Small intestine (tissue), 7 donors: ENCODE data around the gene EHD2. TPM values are rescaled to one million over a fixed set of nuclear protein-coding genes. Genes with fewer than 3 reads are reported as not detected.

ENCODE experiments used
- DNase-seq, 2 donors: peaks; one replicate each; pipeline versions ENCODE4 v3.0.0 to v3.0.0-alpha.2; 2013
- FAIRE-seq: peaks from 2 replicates; lab custom pipeline; 2012; peaks lifted over from hg19 to GRCh38; lab: Jason Lieb, UNC
- H3K27ac ChIP-seq, 3 donors: one replicate each; pipeline ENCODE4 v1.5.1; 2013; ENCODE audit warnings: low read length in 2 of 3, mild to moderate bottlenecking in 2 of 3, control low read depth in 1 of 3, inconsistent platforms in 1 of 3, low read depth in 1 of 3, moderate library complexity in 1 of 3
- H3K27me3 ChIP-seq, 3 donors: one replicate each; pipeline ENCODE4 v1.6.1; 2013; ENCODE audit warnings: low read length in 3 of 3, inconsistent platforms in 1 of 3; ENCODE audit not compliant: control insufficient read depth in 3 of 3, insufficient read depth in 3 of 3
- H3K36me3 ChIP-seq, 3 donors: one replicate each; pipeline ENCODE4 v1.6.1; 2013; ENCODE audit warnings: low read length in 3 of 3, inconsistent platforms in 1 of 3, low read depth in 1 of 3, mild to moderate bottlenecking in 1 of 3, moderate library complexity in 1 of 3; ENCODE audit not compliant: control insufficient read depth in 3 of 3, insufficient read depth in 2 of 3
- H3K4me1 ChIP-seq, 3 donors: one replicate each; pipeline ENCODE4 v1.6.1; 2013; ENCODE audit warnings: low read length in 2 of 3, inconsistent platforms in 1 of 3, low read depth in 1 of 3, mild to moderate bottlenecking in 1 of 3, moderate library complexity in 1 of 3; ENCODE audit not compliant: control insufficient read depth in 3 of 3, insufficient read depth in 2 of 3
- H3K4me3 ChIP-seq, 3 donors: one replicate each; pipeline ENCODE4 v1.5.1; 2013; ENCODE audit warnings: low read length in 3 of 3, control low read depth in 1 of 3, inconsistent platforms in 1 of 3, low read depth in 1 of 3, mild to moderate bottlenecking in 1 of 3, moderate library complexity in 1 of 3
- H3K9me3 ChIP-seq, 2 donors: one replicate each; pipeline ENCODE4 v1.6.1; 2013; ENCODE audit warnings: low read depth in 1 of 2, low read length in 1 of 2; ENCODE audit not compliant: control insufficient read depth in 2 of 2, insufficient read depth in 1 of 2
- WGBS, 3 donors: extraction: QIAGEN DNeasy Blood & Tissue Kit; methylation state at CpG; one replicate each; pipeline ENCODE4 v1.1.7; 2013; 5-methylcytosine and 5-hydroxymethylcytosine counted together
- polyA plus RNA-seq, 4 donors: library from polyadenylated mRNA; stranded (reverse) in 3 of 4; unstranded in 1 of 4; fragments of 200-250 nt in 3 of 4; fragments of 120-200 nt in 1 of 4; gene quantifications; one replicate each; pipeline versions ENCODE4 v1.2.1 to v1.2.3, GENCODE V29; 2013
- donor health status: healthy with polysubstance abuse.
- donor health status: control.
- donor health status: control.
- donor health status: Bipolar disorder and iron deficiency.
- donor health status: healthy.

Gene EHD2
- polyA plus RNA-seq, 4 donors: 0.89 to 35.1 (median 12.4) TPM

DNA sequence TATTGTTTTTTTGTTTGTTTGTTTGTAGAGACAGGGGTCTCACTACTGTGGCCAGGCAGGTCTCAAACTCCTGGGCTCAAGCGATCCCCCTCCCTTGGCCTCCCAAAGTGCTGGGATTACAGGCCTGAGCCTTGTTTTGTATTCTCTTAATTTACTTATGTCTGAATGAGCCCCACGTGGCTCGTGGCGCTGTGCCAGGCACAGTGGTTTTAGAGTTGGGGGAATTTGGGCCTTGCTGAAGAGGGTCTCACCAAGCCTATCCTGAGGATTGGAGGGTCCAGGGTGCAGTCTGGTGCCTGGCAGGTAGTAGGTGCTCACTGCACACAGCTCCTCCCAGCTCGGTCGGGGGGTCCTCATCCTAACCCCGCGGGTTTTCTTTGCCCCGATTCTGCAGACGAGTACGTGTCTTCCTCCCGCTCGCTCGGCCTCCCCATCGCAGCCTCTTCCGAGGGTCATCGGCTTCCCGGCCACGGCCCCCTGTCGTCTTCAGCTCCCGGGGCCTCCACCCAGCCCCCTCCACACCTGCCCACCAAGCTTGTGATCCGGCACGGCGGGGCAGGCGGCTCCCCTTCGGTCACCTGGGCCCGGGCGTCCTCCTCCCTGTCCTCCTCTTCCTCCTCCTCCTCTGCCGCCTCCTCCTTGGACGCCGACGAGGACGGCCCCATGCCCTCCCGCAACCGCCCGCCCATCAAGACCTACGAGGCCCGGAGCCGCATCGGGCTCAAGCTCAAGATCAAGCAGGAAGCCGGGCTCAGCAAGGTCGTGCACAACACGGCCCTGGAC, 12.1 kb upstream of the EHD2 start:
- H3K4me1 ChIP-seq: peaks cover 0 to 3% (median 0%) of the 10 kb centered on the region in 3 donors
- H3K36me3 ChIP-seq: peaks cover 0 to 64% (median 15%) of the 10 kb centered on the region in 3 donors
- H3K9me3 ChIP-seq: peaks cover 0 to 3% of the 10 kb centered on the region in 2 donors
- 93 to 94% (median 94%) methylated on average over 37 to 43 of the region's 43 CpGs for WGBS, 3 donors
- DNase-seq (no peak), FAIRE-seq (no peak)
- H3K27ac ChIP-seq: no peak overlapping the region
- H3K27me3 ChIP-seq: no peaks in the 10 kb centered on the region
- H3K4me3 ChIP-seq: no peak overlapping the region

DNA sequence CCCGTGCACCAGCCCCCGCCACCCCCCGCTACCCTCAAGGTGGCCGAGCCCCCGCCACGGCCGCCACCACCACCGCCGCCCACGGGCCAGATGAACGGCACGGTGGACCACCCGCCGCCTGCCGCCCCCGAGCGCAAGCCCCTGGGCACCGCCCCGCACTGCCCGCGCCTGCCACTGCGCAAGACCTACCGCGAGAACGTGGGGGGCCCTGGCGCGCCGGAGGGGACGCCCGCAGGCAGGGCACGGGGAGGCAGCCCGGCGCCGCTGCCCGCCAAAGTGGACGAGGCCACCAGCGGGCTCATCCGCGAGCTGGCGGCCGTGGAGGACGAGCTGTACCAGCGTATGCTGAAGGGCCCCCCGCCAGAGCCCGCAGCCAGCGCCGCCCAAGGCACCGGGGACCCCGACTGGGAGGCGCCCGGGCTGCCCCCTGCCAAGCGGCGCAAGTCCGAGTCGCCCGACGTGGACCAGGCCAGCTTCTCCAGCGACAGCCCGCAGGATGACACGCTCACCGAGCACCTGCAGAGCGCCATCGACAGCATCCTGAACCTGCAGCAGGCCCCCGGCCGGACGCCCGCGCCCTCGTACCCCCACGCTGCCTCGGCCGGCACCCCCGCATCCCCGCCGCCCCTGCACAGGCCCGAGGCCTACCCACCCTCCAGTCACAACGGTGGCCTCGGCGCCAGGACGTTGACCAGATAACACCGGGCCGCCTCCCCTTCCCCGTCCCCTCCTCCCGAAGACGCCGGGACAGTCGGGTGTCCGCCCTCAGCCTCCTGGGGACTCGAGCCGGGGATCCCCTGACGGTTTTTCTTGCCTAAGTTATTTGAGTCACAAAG, 11.3 kb upstream of the EHD2 start:
- WGBS, 3 donors: 95 to 97% (median 95%) methylated on average over 70 to 91 of the region's 91 CpGs
- no peaks in the 10 kb centered on the region for H3K27me3 ChIP-seq
- peaks cover 0 to 3% of the 10 kb centered on the region in 2 donors for H3K9me3 ChIP-seq
- DNase-seq (no peak), FAIRE-seq (no peak)
- peaks cover 0 to 3% (median 0%) of the 10 kb centered on the region in 3 donors for H3K4me1 ChIP-seq
- H3K27ac ChIP-seq: no peak overlapping the region
- no peak overlapping the region for H3K4me3 ChIP-seq
- peaks cover 0 to 58% (median 14%) of the 10 kb centered on the region in 3 donors for H3K36me3 ChIP-seq

GRCh38 chr19:47702671-47703070, 10.6 kb upstream of the EHD2 start:
- FAIRE-seq: no peak
- Histone ChIP-seq H3K4me3 (no peak overlapping the region), H3K27me3 (peaks cover 0 to under 1% (median 0%) of the 10 kb centered on the region in 3 donors), H3K9me3 (peaks cover 0 to 3% of the 10 kb centered on the region in 2 donors), H3K27ac (no peak overlapping the region), H3K4me1 (peaks cover 0 to 3% (median 0%) of the 10 kb centered on the region in 3 donors), H3K36me3 (peaks cover 0 to 55% (median 14%) of the 10 kb centered on the region in 3 donors)
- 86 to 95% (median 90%) methylated on average over 13 to 18 of the region's 18 CpGs for WGBS, 3 donors
- DNase-seq: no peak

- Histone ChIP-seq H3K4me1 (no peaks in the 10 kb centered on the region), H3K27me3 (peaks cover 0 to 3% (median 0%) of the 10 kb centered on the region in 3 donors), H3K27ac (peak overlapping the region in 1 of 3 donors; percentile 66), H3K36me3 (peaks cover 0 to 50% (median 14%) of the 10 kb centered on the region in 3 donors), H3K4me3 (no peak overlapping the region), H3K9me3 (peaks cover 0 to 3% of the 10 kb centered on the region in 2 donors)
- FAIRE-seq: no peak
- no peak for DNase-seq
- 86 to 96% (median 90%) methylated on average over 5 of the region's 5 CpGs for WGBS, 3 donors
Observed at GRCh38 chr19:47703301-47703700, 9.9 kb upstream of the EHD2 start.

DNA sequence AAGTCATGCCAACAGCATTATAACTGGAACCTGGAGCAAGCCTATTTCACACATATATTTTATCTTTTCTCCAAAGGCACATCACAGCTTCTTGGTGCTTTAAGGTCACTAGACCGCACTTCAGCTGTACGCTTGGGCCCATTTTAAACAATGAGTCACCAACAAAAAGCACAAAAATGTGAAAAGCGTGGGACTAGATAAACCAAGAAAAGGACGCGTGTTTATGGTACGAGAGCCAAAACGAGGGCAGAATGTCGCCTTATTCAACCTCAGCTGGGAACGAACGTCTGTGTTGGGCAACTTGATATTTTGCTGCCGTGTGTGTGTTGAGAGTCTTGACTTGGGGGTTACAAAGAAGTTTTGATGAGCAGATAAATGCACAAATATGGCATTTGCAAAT, 9.2 kb upstream of the EHD2 start:
- Histone ChIP-seq H3K9me3 (peaks cover 0 to 3% of the 10 kb centered on the region in 2 donors), H3K27ac (peak overlapping the region in 1 of 3 donors; percentile 66), H3K4me1 (no peaks in the 10 kb centered on the region), H3K36me3 (peaks cover 0 to 43% (median 12%) of the 10 kb centered on the region in 3 donors), H3K27me3 (peaks cover 0 to 3% (median 0%) of the 10 kb centered on the region in 3 donors), H3K4me3 (no peak overlapping the region)
- no peak for DNase-seq
- no peak for FAIRE-seq
- WGBS, 3 donors: 80 to 91% (median 85%) methylated on average over 11 of the region's 11 CpGs

DNA sequence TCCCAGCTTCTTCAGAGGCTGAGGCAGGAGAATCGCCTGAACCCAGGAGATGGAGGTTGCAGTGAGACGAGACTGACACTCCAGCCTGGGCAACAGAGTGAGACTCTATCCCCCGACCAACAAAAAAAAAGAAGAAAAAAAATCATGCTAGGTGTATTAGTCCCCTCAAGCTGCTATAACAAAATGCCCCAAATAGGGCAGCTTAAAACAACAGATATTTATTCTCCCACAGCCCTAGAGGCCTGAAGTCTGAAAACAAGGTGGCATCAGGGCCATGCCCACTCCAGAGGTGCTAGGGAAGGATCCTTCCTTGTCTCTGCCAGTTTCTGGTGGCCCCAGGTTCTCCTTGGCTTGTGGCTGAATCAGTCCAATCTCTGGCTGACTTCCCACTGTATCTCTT, 8.6 kb upstream of the EHD2 start:
- FAIRE-seq (no peak), DNase-seq (no peak)
- no peak overlapping the region for H3K27ac ChIP-seq

DNA sequence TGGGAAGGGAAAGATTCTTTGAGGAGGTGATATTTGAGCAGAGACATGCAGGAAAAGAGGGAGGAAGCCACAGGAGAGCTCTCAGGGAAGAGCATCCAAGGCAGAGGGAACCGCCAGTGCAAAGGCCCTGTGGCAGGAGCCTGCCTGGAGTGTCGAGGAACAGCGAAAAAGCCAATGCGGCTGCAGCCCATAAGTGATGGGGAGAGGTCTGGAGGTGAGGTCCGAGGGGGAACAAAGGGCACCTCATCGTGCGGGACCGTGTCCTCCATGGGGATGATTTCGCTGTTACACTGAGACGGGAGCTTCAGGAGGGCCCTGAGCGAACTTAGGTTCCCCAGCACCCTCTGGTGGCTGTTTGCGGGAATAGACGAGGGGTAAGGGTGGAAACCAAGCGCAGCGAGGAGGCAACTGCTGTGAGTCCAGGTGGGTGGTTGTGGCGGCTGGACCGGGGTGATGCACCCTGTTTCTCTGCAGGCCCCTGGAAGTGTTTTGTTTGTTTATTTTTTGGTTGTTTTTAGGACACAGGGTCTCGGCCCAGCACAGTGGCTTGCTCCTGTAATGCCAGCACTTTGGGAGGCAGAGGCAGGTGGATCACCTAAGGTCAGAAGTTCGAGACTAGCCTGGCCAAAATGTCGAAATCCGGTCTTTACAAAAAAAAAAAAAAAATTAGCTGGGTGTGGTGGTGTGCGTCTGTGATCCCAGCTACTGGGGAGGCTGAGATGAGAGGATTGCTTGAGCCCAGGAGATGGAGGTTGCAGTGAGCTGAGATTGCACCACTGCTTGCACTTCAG, 5.9 kb upstream of the EHD2 start:
- no peak overlapping the region for H3K4me3 ChIP-seq
- FAIRE-seq (no peak), DNase-seq (peak; percentile 77 to 81)
- no peaks in the 10 kb centered on the region for H3K4me1 ChIP-seq
- H3K36me3 ChIP-seq: peaks cover 0 to 17% (median under 1%) of the 10 kb centered on the region in 3 donors
- H3K9me3 ChIP-seq: peaks cover 0 to 3% of the 10 kb centered on the region in 2 donors
- WGBS, 3 donors: 17 to 22% (median 22%) methylated on average over 21 to 22 of the region's 22 CpGs
- no peak overlapping the region for H3K27ac ChIP-seq
- peaks cover 0 to 8% (median 0%) of the 10 kb centered on the region in 3 donors for H3K27me3 ChIP-seq

More for the DNA sequence above, 8.6 kb upstream of the EHD2 start:
- 93 to 96% (median 93%) methylated on average over 3 of the region's 3 CpGs for WGBS, 3 donors
- peaks cover 0 to 36% (median 12%) of the 10 kb centered on the region in 3 donors for H3K36me3 ChIP-seq
- peaks cover 0 to 3% (median 0%) of the 10 kb centered on the region in 3 donors for H3K27me3 ChIP-seq
- H3K9me3 ChIP-seq: peaks cover 0 to 3% of the 10 kb centered on the region in 2 donors
- no peak overlapping the region for H3K4me3 ChIP-seq
- H3K4me1 ChIP-seq: no peaks in the 10 kb centered on the region
